PC-3 (cell line): ENCODE results near the gene GPC6.

Experiments used
- CTCF ChIP-seq: fragments of 300-600 bp; sonication (generic); conservative IDR thresholded peaks from 2 replicates; pipeline ENCODE4 v1.5.1; 2017; ENCODE audit warnings: antibody characterized with exemption, low read depth, mild to moderate bottlenecking, low read length
- EZH2phosphoT487 ChIP-seq: fragments of 300-600 bp; sonication (generic); IDR thresholded peaks from 2 replicates; pipeline ENCODE4 v1.6.1; 2018; ENCODE audit warnings: mild to moderate bottlenecking, antibody characterized with exemption, low read length, borderline replicate concordance

GRCh38 chr13:93225610-93226009, 997 bp upstream of the GPC6 start:
- TF ChIP-seq CTCF (no peak), EZH2phosphoT487 (no peak)
